ENCODE results near the gene SARDH.

DNA sequence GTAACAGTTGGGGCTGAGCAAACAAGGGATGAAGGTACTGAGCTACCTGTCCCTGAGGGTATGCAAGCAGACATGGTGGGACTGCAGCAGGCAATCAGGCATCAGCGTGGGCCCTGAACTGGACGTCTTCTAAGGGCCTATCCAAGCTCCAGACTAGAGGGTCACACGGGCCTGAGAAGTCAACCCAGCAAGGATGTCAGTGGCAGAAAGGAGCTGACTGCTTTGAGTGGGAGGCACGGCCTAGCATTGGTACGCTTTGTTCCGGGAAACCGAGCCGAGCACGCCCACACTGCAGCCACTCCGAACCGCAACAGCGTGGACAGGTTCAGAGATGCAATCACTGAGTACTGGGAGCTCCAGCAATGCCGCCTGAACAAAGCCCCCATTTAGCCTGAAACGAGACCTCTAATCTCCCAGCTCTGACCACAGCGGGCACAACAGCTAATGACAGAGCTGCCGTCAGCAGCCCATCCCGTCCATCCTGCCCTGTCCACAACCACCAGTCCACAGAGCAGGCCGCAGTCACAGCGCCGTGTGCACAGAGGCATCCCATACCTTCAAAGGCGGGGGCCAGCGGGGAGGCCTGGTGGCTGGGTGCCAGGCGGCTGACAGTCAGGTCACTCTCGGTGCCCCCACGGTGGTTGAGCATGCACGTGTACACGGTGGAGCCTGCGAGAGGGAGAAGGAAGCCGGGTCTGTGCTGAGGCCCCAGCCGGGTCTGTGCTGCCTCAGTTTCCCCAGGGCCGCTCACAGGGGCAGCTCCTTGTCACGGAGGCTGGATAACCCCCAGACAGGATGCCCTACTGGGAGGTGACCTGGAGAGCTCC, 44.2 kb downstream of the SARDH start:
- TF ChIP-seq POLR2A (IDR thresholded peaks at IDR 0.05; ENCODE audit: low read depth, low read length) (no peak), POLR2AphosphoS5 (IDR thresholded peaks at IDR 0.05; ENCODE audit: low read depth, low read length) (no peak)
